ENCODE data around the gene ETV5. TPM values are rescaled to one million over a fixed set of nuclear protein-coding genes. Genes with fewer than 3 reads are reported as not detected.
"Not testable (repeated sequence)": the region's sequence is repeated elsewhere in the genome, so short reads cannot be mapped to it uniquely, and the experiment has no call there.

Gene ETV5
- polyA plus RNA-seq, 1 of the 3 experiments (the other 2 are of a cell fraction) = 20.9 TPM

DNA sequence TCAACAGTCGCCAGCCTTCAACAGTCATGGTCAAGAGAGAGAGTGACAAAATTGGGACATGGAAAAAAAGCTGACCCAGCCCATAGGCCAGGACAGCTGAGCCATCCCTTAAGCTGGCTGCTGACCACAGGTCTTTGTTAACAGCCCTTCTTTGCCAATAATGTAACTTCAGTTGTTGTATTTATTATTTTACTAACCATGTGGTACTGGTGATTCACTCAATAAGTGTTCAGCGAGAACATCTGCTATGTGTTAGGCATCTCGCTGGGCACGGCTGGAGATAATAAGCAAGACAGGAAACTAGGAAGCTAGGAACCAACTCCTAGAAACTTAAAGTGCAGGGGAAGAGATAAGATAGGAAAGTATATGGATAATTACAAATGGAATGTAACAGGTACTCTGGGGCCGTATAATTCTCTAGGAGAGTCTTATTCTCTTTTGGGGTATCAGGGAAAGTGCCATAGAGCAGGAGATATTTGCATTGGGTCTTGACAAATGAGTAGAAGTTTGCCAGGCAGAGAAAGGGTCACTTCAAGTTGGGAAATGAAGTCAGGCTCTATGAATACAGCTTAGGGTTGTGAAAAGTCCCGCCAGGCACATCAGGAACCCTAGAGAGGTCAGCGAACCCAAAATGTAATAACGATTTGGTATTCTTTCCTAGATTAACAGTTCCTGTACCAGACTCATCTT is 87.1 kb downstream of the ETV5 start (continued):
- TF ChIP-seq, protein P1, sequence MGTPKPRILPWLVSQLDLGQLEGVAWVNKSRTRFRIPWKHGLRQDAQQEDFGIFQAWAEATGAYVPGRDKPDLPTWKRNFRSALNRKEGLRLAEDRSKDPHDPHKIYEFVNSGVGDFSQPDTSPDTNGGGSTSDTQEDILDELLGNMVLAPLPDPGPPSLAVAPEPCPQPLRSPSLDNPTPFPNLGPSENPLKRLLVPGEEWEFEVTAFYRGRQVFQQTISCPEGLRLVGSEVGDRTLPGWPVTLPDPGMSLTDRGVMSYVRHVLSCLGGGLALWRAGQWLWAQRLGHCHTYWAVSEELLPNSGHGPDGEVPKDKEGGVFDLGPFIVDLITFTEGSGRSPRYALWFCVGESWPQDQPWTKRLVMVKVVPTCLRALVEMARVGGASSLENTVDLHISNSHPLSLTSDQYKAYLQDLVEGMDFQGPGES (IDR thresholded peaks at IDR 0.05; ENCODE audit: low read depth, low read length) = no peak
- TF ChIP-seq RCOR1 (IDR thresholded peaks at IDR 0.05; ENCODE audit: low read length) (no peak), GABPA (IDR thresholded peaks at IDR 0.05; ENCODE audit: low read depth) (peak; percentile 21; the same call in 1 of the 2 replicates), TCF12 (IDR thresholded peaks at IDR 0.05) (peak; percentile 100), YY1 (IDR thresholded peaks at IDR 0.05; ENCODE audit: low read depth) (no peak), GATA2 (CRISPR knock-in tag; IDR thresholded peaks at IDR 0.05) (no peak), FOXM1 (IDR thresholded peaks at IDR 0.05; ENCODE audit: low read depth) (no peak), SMC3 (IDR thresholded peaks at IDR 0.05; ENCODE audit: low read depth, low read length) (no peak), RXRA (IDR thresholded peaks at IDR 0.05; ENCODE audit: borderline replicate concordance, low read depth) (0 out of 2 replicates have a peak, but pooled peaks have one; percentile 21), MXI1 (IDR thresholded peaks at IDR 0.05; ENCODE audit: low read depth, low read length) (no peak)
- TF ChIP-seq, protein P2, sequence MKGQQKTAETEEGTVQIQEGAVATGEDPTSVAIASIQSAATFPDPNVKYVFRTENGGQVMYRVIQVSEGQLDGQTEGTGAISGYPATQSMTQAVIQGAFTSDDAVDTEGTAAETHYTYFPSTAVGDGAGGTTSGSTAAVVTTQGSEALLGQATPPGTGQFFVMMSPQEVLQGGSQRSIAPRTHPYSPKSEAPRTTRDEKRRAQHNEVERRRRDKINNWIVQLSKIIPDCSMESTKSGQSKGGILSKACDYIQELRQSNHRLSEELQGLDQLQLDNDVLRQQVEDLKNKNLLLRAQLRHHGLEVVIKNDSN (IDR thresholded peaks at IDR 0.05; ENCODE audit: borderline replicate concordance, low read depth) = peak; percentile 59; the same call in 1 of the 2 replicates

DNA sequence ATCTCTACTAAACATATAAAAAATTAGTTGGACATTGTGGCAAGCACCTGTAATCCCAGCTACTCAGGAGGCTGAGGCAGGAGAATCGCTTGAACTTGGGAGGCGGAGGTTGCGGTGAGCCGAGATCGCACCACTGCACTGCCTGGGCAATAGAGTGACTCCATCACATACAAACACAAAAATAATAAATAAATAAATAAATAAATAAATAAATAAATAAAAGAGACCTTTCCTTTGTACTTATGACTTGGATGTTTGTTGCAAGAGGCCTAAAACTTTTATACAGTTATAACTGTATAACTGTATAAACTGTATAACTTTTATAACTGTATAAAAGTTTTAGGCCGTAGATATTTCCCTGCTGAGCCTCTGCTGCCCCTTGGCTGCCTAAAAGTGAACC is 87.6 kb downstream of the ETV5 start:
- CTCF ChIA-PET = interaction anchor here (1.3 kb wide), 1 partner anchor 18 kb away, joined by 5 read pairs; no protein-coding TSS in a partner anchor
- H3K4me2 ChIP-seq = not testable (repeated sequence)

DNA sequence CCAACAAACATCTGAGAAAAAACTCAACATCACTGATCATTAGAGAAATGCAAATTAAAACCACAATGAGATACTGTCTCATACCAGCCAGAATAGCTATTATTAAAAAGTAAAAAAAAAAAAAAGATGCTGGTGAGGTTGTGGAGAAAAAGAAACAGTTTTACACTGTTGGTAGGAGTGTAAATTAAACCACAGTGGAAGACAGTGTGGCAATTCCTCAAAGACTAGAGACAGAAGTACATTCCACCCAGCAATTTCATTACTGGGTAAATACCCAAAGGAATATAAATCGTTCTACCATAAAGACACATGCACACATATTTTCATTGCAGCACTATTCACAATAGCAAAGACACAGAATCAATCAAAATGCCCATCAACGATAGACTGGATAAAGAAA is 89.6 kb downstream of the ETV5 start:
- H3K9ac ChIP-seq; H3F3A ChIP-seq (replicated peaks; ENCODE audit: insufficient read depth); H3K27me3 ChIP-seq (ENCODE audit: insufficient read depth); POLR2A ChIA-PET; H3K27ac ChIP-seq (ENCODE audit: low read depth in 2 of 2, low read length in 1 of 2); H3K4me3 ChIP-seq (ENCODE audit: low read depth in 2 of 2, low read length in 1 of 2); H3K36me3 ChIP-seq (replicated peaks in 1 of 2; ENCODE audit: control insufficient read depth in 1 of 2, insufficient read depth in 2 of 2, low read length in 1 of 2); H3K79me2 ChIP-seq (ENCODE audit: insufficient read depth); CTCF ChIA-PET; H3K9me2 ChIP-seq; H2AFZ ChIP-seq (ENCODE audit: low read depth); H3K4me2 ChIP-seq; H4K20me1 ChIP-seq (ENCODE audit: insufficient read depth); H3K9me3 ChIP-seq; H3K4me1 ChIP-seq (ENCODE audit: control insufficient read depth in 1 of 2, insufficient read depth in 2 of 2, low read depth in 1 of 2, low read length in 1 of 2); DNase-seq: not testable (repeated sequence)
- 65% methylated on average over 2 of the region's 2 CpGs for WGBS (ENCODE audit: low lambda C conversion rate)

More for the DNA sequence above, 87.6 kb downstream of the ETV5 start:
- H3K4me1 ChIP-seq (ENCODE audit: control insufficient read depth in 1 of 2, insufficient read depth in 2 of 2, low read depth in 1 of 2, low read length in 1 of 2); H3K79me2 ChIP-seq (ENCODE audit: insufficient read depth); H3K36me3 ChIP-seq (replicated peaks in 1 of 2; ENCODE audit: control insufficient read depth in 1 of 2, insufficient read depth in 2 of 2, low read length in 1 of 2); DNase-seq; H2AFZ ChIP-seq (ENCODE audit: low read depth); H3K9ac ChIP-seq; H3K9me2 ChIP-seq; POLR2A ChIA-PET; H3K4me3 ChIP-seq (ENCODE audit: low read depth in 2 of 2, low read length in 1 of 2); H3K27me3 ChIP-seq (ENCODE audit: insufficient read depth); H4K20me1 ChIP-seq (ENCODE audit: insufficient read depth); H3K9me3 ChIP-seq: not testable (repeated sequence)
- Histone ChIP-seq H3K27ac (ENCODE audit: low read depth in 2 of 2, low read length in 1 of 2) (peak overlapping the region; percentile 11 to 69; a peak in 3 of 4 replicates), H3F3A (replicated peaks; ENCODE audit: insufficient read depth) (peaks cover 12% of the 10 kb centered on the region)
- WGBS (ENCODE audit: low lambda C conversion rate) = 93% methylated on average over 6 of the region's 6 CpGs
